Endodermal cell (in vitro differentiated cells): ENCODE results near the gene ARPC5. TPM values are rescaled to one million over a fixed set of nuclear protein-coding genes. Genes with fewer than 3 reads are reported as not detected.

Source experiments
- DNase-seq: peaks from one replicate; pipeline ENCODE4 v3.0.0-alpha.2; 2017
- H3K27ac ChIP-seq: 2 replicates; pipeline ENCODE4 v1.5.1; 2013; ENCODE audit warnings: mild to moderate bottlenecking, low read depth, low read length, moderate library complexity
- H3K27me3 ChIP-seq: 2 replicates; pipeline ENCODE4 v1.6.1; 2013; ENCODE audit warnings: mild to moderate bottlenecking, low read length, moderate library complexity; ENCODE audit not compliant: insufficient read depth, control insufficient read depth, poor library complexity, severe bottlenecking
- H3K36me3 ChIP-seq: 2 replicates; pipeline ENCODE4 v1.7.0; 2013; ENCODE audit warnings: mild to moderate bottlenecking, low read length, moderate library complexity; ENCODE audit not compliant: control insufficient read depth, insufficient read depth
- H3K4me1 ChIP-seq: one replicate; pipeline ENCODE4 v1.7.0; 2013; ENCODE audit warnings: low read length; ENCODE audit not compliant: control insufficient read depth, insufficient read depth
- H3K4me3 ChIP-seq: 2 replicates; pipeline ENCODE4 v1.5.1; 2013; ENCODE audit warnings: mild to moderate bottlenecking, low read length, moderate library complexity
- H3K9ac ChIP-seq: 2 replicates; pipeline ENCODE4 v1.6.1; 2013; ENCODE audit warnings: mild to moderate bottlenecking, low read length, moderate library complexity; ENCODE audit not compliant: poor library complexity, severe bottlenecking; ENCODE audit errors: extremely low read depth
- H3K9me3 ChIP-seq: 2 replicates; pipeline ENCODE4 v1.6.1; 2013; ENCODE audit warnings: mild to moderate bottlenecking, low read length, moderate library complexity; ENCODE audit not compliant: control insufficient read depth
- H3K27ac Mint-ChIP-seq: 2 replicates; pipeline ENCODE4 v1.8.0; 2020; ENCODE audit warnings: mixed read lengths
- H3K27me3 Mint-ChIP-seq: 2 replicates; pipeline ENCODE4 v1.8.0; 2021; ENCODE audit warnings: mild to moderate bottlenecking, mixed read lengths; ENCODE audit not compliant: insufficient read depth
- H3K36me3 Mint-ChIP-seq: 2 replicates; pipeline ENCODE4 v1.8.0; 2020; ENCODE audit warnings: low read depth, mixed read lengths
- H3K4me1 Mint-ChIP-seq: 2 replicates; pipeline ENCODE4 v1.8.0; 2020; ENCODE audit warnings: mixed read lengths
- H3K4me3 Mint-ChIP-seq: 2 replicates; pipeline ENCODE4 v1.8.0; 2020; ENCODE audit warnings: mild to moderate bottlenecking, moderate library complexity, mixed read lengths
- H3K9me3 Mint-ChIP-seq: 2 replicates; pipeline ENCODE4 v1.8.0; 2020; ENCODE audit warnings: mild to moderate bottlenecking, mixed read lengths
- WGBS, 2 experiments: methylation state at CpG; one replicate each; pipeline versions ENCODE4 v1.1.5 to v1.1.7; 2013; ENCODE audit warnings: missing lambda C conversion rate in 2 of 2, mixed read lengths in 1 of 2; ENCODE audit not compliant: insufficient coverage in 1 of 2, insufficient read length in 1 of 2; 5-methylcytosine and 5-hydroxymethylcytosine counted together
- total RNA-seq, 2 donors: library from RNA; stranded (reverse); fragmentation: NEBNext Ultra II Directional in 1 of 2; extraction: Animal tissue kit (Norgen Biotek cat#: 25700) in 1 of 2; gene quantifications; 2 replicates in 1 of 2; 3 replicates in 1 of 2; pipeline ENCODE4 v1.2.1, GENCODE V29; 2021
- TF ChIP-seq, protein P1 (sequence below): fragments of 200-600 bp; sonication (generic); conservative IDR thresholded peaks from 2 replicates; pipeline ENCODE4 v1.5.0; 2021; ENCODE audit warnings: antibody characterized with exemption, mild to moderate bottlenecking

Gene ARPC5
- total RNA-seq, 2 donors from 2014 or later, result 78.7 to 99.5 TPM

DNA sequence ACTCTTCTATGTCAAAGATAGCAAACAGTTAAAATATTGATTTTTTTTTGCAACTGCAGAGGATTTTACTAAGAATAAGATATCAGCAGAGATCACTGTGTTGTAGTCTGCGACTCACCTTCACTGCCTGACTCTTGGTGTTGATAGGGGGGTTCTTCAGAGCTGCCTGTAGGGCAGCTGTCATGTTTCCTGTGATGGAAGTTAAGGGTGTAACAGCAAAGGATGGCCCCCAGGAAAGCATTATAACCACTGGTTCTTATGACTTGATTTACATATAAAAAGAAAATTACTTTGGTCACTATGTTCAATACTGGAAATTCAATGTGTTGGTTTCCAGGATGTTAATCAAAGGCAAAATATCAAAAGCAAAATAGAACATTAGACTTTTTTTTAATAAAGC is 2.6 kb downstream of the ARPC5 start:
- peaks cover 24% of the 10 kb centered on the region for H3K4me1 Mint-ChIP-seq
- no peak overlapping the region for H3K27ac ChIP-seq
- H3K9ac ChIP-seq, result no peak overlapping the region
- H3K9me3 Mint-ChIP-seq, result no peaks in the 10 kb centered on the region
- DNase-seq, result no peak
- 50% methylated on average over 1 of the region's 1 CpG; no CpG with 5 or more reads in 1 of the 2 experiments for WGBS, 2 experiments
- TF ChIP-seq, protein P1, sequence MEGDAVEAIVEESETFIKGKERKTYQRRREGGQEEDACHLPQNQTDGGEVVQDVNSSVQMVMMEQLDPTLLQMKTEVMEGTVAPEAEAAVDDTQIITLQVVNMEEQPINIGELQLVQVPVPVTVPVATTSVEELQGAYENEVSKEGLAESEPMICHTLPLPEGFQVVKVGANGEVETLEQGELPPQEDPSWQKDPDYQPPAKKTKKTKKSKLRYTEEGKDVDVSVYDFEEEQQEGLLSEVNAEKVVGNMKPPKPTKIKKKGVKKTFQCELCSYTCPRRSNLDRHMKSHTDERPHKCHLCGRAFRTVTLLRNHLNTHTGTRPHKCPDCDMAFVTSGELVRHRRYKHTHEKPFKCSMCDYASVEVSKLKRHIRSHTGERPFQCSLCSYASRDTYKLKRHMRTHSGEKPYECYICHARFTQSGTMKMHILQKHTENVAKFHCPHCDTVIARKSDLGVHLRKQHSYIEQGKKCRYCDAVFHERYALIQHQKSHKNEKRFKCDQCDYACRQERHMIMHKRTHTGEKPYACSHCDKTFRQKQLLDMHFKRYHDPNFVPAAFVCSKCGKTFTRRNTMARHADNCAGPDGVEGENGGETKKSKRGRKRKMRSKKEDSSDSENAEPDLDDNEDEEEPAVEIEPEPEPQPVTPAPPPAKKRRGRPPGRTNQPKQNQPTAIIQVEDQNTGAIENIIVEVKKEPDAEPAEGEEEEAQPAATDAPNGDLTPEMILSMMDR, result no peak
- no peak overlapping the region for H3K27ac Mint-ChIP-seq
- H3K4me1 ChIP-seq, result no peaks in the 10 kb centered on the region
- H3K9me3 ChIP-seq, result peaks cover 9% of the 10 kb centered on the region
- peak overlapping the region; percentile 100 for H3K4me3 Mint-ChIP-seq
- peak overlapping the region; percentile 91 for H3K4me3 ChIP-seq
- H3K27me3 Mint-ChIP-seq, result peaks cover 14% of the 10 kb centered on the region
- H3K36me3 ChIP-seq, result peaks cover 38% of the 10 kb centered on the region
- peaks cover 32% of the 10 kb centered on the region for H3K36me3 Mint-ChIP-seq
- peaks cover 17% of the 10 kb centered on the region for H3K27me3 ChIP-seq

GRCh38 chr1:183632114-183632513 is 3.5 kb downstream of the ARPC5 start:
- Histone ChIP-seq H3K27me3 (peaks cover 8% of the 10 kb centered on the region), H3K9me3 (peaks cover 9% of the 10 kb centered on the region), H3K4me1 (no peaks in the 10 kb centered on the region), H3K9ac (no peak overlapping the region), H3K4me3 (peak overlapping the region; percentile 91), H3K36me3 (peaks cover 45% of the 10 kb centered on the region), H3K27ac (no peak overlapping the region)
- H3K9me3 Mint-ChIP-seq, result no peaks in the 10 kb centered on the region
- H3K4me1 Mint-ChIP-seq, result peaks cover 24% of the 10 kb centered on the region
- H3K27me3 Mint-ChIP-seq, result peaks cover 13% of the 10 kb centered on the region
- H3K27ac Mint-ChIP-seq, result no peak overlapping the region
- TF ChIP-seq, protein P1, result no peak
- 69 to 70% methylated on average over 2 of the region's 2 CpGs for WGBS, 2 experiments
- no peak for DNase-seq
- no peak overlapping the region for H3K4me3 Mint-ChIP-seq
- H3K36me3 Mint-ChIP-seq, result peaks cover 37% of the 10 kb centered on the region

GRCh38 chr1:183630748-183631147 is 4.8 kb downstream of the ARPC5 start:
- no peak overlapping the region for H3K27ac Mint-ChIP-seq

More at GRCh38 chr1:183630748-183631147, 4.8 kb downstream of the ARPC5 start:
- H3K27me3 Mint-ChIP-seq, result peaks cover 2% of the 10 kb centered on the region
- peaks cover 18% of the 10 kb centered on the region for H3K4me1 Mint-ChIP-seq
- TF ChIP-seq, protein P1, result no peak
- WGBS, 2 experiments, result 92 to 95% methylated on average over 2 of the region's 2 CpGs
- H3K4me3 ChIP-seq, result no peak overlapping the region
- no peaks in the 10 kb centered on the region for H3K4me1 ChIP-seq
- peaks cover 9% of the 10 kb centered on the region for H3K9me3 ChIP-seq
- H3K36me3 Mint-ChIP-seq, result peaks cover 37% of the 10 kb centered on the region
- H3K27ac ChIP-seq, result no peak overlapping the region
- H3K9me3 Mint-ChIP-seq, result no peaks in the 10 kb centered on the region
- H3K4me3 Mint-ChIP-seq, result no peak overlapping the region
- no peak overlapping the region for H3K9ac ChIP-seq
- H3K36me3 ChIP-seq, result peaks cover 58% of the 10 kb centered on the region
- no peak for DNase-seq
- H3K27me3 ChIP-seq, result no peaks in the 10 kb centered on the region
